HG03175 (cell line): Measurements from ENCODE around the gene MZF1.
"Not testable (repeated sequence)": the region's sequence is repeated elsewhere in the genome, so short reads cannot be mapped to it uniquely, and the experiment has no call there.

Experiments
- ATAC-seq: cut with Tn5 transposase; IDR thresholded peaks from one replicate; pipeline ENCODE4 v1.9.1; 2021; ENCODE audit warnings: mild to moderate bottlenecking, moderate library complexity; ENCODE audit not compliant: unreplicated experiment

The MZF1 gene

DNA sequence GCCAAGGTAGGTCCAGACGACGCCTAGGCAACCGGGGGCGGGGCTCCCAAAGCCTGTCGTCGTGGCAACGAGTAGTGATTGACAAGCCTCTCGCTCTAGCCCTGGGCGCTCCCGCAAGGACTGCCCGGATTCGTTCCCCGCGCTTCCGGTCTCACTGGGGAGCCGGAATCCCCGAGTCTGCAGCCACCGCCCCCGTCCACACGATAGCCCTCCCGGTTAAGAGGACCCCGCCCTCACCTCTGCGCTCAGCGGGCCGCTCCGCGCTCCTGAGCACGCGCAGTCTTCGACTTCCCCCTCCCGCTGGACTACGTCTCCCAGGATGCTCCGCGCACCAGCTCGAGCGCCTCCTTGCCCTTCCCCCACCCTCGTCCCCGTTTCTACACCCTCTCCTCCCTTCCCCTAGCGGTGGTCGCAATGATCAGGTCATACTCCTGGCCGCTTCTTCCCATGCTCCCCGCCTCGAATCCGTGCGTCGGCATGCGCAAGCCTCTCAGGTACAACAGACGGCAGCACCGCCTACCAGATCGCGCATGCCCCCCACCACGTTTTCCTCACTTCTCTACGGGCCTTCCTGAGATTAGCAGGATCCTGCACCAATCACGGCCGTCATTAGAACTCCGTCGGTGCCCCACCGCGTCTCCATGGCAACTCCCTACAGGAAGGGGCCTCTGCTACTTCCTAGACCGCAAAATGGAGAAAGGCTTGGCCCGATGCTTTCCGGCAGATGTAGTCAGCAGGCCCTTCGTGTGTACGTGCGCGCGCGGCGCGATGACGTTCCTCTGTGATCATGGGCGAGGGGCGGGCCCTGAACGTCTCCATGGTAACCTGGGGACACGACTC lies at the start of gene MZF1:
MZF1 (minus strand) TSS at position 518 of the 840 bp plus-strand sequence. CDS start 1,946 bp downstream, outside the sequence.
- peak; percentile 57 for ATAC-seq

DNA sequence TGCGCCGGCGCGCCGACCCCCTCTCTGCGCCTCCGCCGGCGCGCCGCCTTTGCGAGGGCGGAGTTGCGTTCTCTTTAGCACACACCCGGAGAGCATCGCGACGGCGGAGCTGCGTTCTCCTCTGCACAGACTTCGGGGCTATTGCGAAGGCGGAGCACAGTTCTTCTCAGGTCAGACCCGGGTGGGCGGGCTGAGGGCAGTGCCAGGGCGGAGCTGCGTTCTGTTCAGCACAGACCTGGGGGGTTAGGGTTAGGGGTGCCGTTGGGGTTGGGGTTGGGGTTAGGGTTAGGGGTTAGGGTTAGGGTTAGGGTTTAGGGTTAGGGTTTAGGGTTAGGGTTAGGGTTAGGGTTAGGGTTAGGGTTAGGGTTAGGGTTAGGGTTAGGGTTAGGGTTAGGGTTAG lies 34.1 kb upstream of the MZF1 start:
- ATAC-seq, result not testable (repeated sequence)

DNA sequence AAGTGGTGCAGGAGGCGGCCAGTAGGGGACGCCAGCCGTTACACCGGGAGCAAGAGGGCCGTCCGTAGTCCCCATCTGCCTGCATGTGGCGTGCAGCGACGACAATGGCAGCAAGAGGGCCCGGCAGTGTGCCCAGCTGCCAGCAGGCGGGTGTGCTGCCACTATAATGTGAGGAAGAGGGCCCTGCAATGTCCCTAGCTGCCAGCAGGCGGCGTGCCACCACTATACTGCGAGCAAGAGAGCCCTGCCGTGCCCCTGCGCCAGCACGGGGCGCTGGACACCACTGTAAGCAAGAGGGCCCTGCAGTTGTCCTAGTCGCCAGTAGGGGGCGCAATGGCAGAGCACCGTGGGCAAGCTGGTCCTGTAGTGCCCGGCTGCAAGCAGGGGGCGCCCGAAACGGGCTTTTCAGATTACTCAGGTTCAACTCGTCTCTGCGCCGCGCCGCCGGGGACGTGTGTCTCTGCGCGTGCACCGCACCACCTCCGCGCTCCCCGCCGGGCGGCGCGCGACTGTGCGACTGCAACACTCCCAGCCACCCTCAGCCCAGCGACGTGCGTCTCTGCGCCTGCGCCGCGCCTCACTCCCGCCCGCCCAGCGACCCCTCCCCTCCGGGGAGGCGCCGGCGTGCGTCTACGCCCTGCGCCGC lies 33.2 kb upstream of the MZF1 start:
- ATAC-seq, result not testable (repeated sequence)

DNA sequence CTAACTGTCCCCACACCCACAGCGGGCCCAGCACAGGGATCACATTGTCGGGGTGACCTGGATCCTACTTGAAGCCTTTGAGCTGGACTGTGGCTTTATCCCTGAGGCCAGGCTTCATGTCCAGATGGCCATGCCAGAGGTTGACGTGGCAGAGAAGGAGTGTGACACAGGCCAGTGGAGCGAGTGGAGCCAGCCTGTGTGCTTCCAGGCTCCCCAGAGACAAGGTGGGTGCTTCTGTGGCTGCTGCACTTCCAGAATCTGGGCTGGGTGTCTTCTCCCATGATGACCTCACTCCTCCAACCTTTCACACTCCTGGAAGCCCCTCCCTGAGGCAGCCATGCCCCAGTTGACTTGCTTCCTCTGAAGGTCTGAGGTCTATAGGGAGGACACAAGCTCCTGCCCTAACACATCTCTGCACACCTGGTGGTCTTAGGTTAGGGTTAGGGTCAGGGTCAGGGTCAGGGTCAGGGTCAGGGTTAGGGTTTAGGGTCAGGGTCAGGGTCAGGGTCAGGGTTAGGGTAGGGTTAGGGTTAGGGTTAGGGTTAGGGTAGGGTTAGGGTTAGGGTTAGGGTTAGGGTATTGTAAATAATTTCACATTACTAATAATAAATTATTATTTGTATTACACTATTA lies 13.1 kb upstream of the MZF1 start:
- ATAC-seq, result no peak

DNA sequence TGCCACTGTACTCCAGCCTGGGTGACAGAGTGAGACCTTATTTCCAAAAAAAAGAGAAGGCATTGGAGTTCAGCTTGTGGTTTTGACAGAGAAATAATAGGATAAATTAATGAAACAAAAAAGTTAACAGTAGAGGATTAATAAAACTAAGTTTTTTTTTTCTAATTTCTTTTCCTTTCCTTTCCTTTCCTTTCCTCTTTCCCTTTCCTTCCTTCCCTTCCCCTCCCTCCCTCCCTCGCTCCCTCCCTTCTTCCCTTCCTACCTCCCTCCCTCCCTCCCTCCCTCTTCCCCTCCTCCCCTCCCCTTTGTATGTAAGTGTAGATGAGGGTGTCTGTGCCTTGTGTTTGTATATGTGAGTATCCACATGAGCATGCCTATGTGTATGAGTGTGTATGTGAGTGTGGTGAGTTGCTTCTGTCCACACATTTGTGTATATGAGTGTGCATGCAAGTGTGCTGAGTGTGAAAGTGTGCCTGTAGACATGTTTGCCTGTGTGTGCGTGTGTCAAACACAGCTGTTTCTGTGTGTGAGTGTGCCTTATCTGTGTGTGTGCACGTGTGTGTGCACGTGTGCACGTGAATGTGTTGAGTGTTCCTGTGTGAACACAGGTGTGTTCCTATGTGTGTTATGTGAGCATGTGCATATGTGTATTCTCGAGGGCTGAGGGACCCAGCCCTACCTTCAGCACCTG lies 12.5 kb upstream of the MZF1 start:
- ATAC-seq, result no peak

DNA sequence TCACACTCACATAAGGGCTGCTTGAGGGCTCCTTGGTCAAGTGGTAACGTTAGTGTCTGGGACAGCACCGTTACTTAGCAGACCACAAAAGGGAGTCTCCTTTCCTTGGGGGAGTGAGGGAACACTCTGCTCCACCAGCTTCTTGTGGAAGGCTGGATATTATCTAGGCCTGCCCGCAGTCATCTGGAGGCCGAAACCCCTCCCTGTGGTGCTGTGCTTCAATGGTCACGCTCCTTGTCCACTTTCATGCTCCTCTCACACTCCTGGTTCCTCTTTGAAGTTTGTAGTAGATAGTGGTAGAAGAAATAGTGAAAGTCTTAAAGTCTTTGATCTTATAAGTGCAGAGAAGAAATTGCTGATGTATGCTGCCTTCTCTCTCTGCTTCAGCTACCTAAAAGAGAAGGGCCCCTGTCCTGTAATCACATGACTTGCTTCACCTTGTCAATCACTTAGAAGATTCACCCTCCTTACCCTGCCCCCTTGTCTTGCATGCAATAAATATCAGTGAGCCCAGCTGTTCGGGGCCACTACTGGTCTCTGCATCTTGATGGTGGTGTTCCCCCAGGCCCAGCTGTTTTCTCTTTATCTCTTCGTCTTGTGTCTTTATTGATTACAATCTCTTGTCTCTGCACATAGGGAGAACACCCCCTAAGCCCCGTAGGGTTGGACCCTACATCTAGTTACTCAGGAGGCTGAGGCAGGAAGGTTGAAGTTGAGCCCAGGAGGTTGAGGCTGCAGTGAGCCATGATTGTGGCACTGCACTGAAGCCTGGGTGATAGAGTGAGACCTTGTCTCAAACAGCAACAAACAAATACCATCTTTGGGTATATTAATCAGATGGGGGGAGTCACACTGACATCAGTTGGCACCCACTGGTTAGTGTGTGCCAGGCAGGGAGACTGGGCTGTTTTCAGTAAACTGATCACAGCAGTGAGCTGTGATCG lies 11.6 kb upstream of the MZF1 start:
- no peak for ATAC-seq

DNA sequence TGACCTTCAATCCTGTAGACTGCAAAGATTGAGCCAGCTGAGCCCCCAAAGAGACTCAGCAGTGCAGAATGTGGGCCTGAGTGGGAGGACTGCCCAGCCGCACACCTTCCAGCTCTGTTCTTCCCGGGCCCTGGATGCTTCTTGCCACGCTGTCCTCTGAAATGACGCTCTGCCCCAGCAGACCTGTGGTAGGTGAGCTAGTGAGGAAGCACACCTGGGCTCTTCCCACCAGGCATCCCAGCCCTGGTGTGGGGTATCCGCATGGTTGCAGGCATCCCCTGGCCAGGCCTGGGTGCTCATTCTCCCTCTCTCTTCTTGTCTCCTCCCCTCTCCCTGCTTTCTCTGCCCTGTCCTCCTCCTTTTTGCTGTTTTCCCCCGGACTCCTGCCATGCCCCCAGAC lies 9.8 kb upstream of the MZF1 start:
- ATAC-seq, result no peak

DNA sequence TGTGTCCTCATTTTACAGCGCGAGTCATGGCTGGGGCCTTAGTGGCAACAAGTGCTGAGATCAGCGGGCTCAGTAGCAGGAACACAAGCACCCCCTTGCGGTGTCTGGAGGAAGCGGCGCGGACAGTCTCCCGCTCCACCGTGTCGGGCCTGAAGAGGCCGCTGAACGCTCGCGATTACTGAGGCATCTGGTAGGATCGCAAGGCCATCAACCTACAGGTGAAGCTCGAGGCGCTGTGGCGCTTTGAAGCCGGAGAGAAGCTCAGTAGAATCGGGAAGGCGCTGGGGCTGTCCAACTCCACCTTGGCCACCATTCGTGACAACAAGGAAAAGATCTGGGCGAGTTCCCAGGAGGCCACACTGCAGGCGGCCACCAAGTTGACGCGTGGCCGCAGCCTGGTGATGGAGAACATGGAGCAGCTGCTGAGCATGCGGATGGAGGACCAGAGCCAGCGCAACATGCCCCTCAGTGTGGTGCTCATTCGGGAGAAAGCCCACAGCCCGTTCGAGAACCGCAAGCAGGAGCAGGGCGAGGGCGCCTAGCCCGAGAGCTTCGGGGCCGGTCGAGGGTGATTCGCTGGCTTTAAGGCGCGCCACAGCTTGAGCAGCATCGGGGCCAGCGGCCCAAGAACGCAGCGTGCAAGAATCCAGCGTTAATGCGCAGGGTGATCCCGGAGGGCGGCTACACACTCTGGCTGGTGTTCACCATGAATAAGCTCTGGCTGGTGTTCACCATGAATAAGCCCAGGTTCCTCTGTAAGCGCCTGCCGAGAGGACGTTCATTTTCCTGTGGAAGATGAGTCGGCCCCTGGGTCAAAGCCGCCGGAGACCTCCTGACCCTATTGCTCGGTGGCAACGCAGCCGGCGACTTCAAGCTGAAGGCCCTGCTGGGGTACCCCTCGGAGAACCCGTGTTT lies 8.3 kb upstream of the MZF1 start:
- peak; percentile 85 for ATAC-seq

DNA sequence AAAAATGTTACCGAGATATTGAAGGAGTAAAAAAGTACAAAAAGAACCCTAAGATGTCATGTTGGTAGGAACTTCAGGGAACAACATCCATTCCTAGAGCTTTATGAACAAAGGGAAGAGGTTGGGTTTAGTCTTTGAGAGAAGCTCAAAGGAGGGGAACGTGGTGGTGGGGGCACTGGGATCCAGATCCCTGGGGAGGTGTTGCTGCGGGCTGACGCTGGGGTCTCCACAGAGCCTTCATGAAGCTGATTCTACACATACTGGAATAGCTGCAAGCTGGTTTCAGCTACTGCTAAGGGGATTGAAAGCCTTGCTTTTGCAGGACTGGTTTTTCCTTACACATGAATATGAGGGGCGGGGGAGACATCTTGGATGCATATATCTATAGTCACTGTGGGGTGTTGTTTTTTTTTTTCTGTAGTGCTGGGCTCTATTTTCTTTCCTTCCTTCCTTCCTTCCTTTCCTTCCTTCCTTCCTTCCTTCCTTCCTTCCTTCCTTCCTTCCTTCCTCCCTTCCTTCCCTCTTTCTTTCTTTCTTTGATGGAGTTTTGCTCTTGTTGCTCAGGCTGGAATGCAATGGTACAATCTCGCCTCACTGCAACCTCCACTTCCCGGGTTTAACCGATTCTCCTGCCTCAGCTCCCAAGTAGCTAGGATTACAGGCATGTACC lies 6.5 kb upstream of the MZF1 start:
- no peak for ATAC-seq

DNA sequence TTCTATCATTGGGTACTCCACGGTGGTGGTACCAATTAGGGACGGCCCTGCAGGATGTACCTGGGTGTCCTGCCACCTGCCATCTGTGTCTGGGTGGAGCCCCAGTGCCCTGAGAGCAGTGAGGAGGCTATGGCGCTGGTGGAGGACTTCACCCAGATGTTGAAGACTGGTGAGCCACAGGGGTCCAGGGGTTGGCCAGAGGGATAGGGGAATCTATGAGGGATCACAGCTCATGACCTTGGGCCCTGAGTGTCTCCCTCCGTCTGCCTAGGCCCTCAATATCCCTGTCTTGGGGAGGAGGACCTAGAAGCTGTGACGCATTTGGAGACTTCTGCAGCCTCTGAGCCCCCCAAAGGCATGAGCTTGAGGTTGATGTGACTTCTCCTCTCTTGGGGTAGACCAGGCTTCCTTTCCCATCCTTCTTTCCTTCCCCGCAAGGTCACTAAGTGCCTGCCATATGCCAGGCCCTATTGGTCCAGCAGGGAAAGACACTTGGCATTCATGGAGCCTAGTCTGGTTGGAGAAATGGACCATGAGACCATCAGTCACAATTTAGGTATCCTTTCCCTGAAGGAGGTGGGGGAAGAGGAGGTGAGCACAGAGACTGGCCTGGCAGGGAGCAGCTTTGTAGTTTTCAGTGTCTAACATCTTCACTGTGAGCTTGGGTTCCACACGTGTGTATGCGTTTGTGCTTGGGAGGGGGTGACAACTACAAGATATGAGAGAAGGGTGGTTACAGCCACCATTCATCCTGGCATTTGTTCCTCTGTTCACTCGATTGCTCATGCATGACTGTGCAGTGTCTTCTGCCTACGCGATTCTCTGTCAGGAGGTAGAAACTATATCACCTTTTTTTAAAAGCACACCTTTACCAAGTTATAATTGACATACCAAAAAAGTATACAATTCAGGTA lies 5.1 kb upstream of the MZF1 start:
- ATAC-seq, result no peak

DNA sequence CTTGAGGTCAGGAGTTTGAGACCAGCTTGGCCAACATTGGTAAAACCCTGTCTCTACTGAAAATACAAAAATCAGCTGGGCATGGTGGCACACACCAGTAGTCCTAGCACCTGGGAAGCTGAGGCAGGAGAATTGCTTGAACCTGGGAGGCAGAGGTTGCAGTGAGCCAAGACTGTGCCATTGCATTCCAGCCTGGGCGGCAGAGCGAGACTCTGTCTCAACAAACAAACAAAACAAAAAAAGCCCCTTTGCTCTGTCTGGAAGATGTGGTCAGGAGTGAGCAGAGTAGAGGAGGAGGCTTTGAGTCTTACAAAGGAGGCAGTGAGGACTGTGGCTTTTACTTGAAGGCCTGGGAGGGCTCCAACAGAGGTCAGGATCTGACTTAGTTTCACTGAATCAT lies 4.4 kb upstream of the MZF1 start:
- not testable (repeated sequence) for ATAC-seq

DNA sequence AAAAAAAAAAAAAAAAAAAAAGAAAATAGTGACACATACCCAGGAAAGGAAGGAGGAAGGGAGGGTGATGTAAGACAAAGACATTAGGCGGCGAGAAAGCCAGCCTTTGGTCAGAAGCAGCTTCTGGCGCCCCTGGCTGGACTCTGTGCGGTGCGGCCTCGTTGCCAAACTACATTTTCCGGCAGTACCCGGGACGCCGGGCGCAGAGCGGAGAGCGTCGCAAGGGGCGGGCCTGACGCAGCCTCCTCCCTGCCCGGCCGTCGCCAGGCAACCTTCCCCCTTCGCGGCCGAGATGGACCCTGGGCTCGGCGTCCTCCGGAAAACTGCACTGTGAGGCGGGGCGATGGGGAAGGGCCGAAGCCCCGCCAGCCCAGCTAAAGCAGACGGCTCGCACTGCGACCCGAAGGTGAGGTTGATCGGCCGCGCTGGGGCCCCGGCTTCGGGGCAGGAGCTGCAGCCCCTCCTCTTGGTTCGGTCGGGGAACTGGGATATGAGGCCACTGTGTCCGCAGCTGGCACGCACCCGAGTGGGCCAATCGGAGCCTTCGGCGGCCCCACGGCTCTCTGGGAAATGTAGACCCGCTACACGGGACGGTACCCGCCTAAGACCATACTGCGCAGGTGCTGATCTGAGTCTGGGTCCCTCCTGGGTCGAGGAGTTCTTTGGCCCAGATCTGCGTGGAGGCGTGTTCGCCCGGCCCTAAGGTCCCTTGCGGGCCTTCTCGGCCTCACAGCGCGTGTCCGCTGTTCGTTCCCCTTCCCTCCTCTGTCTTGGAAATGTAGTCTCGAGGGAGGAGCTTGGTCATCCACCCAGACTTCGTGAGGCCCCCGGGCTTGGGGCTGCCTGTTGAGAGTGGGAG lies 2.3 kb upstream of the MZF1 start:
- peak; percentile 43 for ATAC-seq

DNA sequence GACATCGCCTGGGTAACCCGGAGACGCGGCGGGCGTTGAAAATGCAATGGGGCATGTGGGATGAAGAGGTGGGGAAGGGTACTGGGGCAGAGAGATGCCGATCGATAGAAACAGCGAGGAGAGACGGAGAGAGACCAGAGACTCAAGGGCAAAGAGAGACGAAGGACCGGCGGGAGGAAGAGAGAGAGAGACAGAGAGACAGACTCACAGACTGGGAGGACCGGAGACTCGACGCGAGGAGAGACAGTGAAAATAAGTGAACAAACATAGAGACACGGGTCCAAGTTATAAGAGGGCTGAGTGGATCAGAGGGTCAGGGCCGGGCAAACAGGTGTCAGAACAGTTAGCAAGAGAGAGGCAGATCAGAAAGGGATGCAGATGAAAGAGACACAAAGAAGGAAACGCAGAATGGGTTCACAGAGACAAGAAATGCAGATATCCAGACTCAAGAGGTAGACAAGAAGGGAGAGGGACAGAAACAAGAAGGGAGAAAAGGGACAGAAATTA lies 576 bp upstream of the MZF1 start:
- no peak for ATAC-seq

DNA sequence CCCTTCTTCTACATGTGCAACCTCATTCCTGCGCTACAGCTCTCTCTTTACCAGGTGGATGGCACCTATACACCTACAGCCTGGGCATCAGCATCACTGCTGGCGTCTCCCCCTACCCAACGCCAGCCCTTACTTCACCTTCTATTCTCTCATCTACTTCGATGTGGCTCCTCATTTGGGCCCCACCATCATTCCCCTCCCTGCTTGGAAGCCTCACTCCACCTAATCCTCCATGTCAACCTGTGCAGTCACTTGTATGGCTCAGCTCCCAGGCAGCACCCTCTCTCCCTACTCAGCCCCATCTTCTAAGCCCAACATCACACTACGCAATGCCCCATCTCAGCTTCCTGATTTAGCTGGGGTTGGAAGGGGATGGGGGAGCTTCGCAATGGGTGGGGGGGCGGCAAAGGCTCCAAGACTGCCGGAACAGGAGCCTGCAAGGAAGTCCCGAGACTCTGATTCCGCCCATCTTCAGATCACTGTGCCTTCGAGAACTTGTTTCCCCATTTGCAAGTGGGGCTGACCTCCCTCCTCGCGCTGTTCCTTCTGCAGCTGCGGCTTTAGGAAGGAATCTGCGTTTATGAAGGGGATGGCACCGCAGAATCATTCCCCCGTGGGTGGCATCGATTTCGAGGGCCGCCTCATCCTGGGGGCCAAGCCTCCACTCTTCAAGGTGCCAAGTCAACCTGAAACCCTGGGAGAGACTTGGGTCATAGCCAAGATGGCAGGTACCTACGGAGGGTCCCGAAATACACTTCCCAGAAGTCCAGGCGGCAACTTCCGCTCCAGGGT lies 913 bp downstream of the MZF1 start:
- no peak for ATAC-seq

DNA sequence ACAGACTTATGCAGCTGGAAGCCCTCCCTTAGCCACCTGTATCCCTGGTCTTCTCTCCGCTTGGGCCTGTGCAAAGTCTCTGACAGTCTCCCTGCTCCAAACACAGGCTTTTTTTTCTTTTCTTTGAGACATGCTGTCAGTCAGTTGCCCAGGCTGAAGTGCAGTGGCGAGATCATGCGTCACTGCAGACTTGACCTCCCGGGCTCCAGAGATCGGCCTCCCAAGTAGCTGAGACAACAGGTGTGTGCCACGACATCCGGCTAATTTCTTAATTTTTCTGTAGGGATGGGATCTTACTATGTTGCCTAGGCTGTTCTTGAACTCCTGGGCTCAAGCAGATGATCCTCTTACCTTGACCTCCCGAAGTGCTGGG lies 1.6 kb downstream of the MZF1 start:
- no peak for ATAC-seq
